Measurements from ENCODE around the gene PSG3.
"Not testable (repeated sequence)": the region's sequence is repeated elsewhere in the genome, so short reads cannot be mapped to it uniquely, and the experiment has no call there.

PSG3 gene

DNA sequence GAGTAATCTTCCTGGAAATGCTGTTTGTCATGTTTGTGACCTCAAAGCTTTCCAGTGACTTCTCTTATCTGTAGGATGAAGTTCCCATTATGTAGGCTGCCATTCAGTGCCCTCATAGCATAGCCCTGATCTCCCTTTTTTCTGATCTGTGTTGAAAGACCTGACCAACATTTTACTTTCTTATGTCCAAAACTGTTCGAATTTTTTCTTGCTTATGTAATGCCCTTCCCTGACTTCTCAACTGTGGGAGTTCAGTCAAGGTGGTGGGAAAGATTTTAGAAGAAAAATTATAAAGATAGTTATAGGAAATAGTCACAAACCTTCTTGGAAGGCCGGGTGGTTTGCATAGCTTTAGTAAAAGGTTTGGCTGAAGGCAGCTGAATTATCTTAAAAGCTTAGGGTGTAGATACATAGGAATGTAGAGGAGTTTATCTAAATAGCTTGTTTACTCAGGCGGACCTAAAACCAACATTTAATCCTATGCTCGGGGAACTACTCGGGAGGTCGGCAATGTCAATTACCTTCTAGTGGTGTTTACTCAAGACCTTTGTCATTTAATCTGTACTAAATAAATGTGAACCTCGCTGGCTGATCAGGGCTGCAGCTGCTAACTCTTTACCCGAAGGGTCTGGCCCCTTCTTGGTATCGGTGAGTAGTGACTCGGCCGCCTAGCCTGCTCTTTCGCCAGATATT lies 44.3 kb downstream of the PSG3 start:
- DNase-seq (ENCODE audit: low read depth) = no peak

DNA sequence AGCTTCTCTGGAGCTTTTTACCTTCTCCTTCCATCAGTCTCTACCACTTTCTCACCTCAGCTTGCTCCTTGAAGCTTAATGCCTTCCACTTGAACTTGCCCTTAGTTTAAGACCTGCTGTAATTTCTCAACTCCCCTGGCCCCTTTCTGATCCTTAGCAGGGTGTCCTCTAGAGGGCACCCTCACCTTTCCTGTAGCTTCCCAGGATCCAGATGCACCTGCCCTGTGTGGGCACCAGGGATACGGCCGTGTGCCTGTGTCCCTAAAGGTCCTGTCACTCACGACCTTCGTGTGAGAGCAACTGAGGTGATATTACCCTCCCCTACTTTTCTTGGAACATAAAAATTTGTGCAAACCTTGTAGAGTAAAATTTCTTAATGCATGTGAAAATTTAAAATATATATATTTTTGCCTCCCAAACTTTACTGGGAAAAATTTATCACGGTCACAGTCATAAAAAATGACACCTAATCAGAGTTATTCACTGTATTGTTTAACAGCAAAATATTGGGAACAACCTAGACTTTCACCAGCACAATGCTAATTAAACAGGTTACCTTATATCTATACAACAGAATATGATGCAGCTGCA lies 46.4 kb downstream of the PSG3 start:
- no peak for DNase-seq (ENCODE audit: low read depth)

DNA sequence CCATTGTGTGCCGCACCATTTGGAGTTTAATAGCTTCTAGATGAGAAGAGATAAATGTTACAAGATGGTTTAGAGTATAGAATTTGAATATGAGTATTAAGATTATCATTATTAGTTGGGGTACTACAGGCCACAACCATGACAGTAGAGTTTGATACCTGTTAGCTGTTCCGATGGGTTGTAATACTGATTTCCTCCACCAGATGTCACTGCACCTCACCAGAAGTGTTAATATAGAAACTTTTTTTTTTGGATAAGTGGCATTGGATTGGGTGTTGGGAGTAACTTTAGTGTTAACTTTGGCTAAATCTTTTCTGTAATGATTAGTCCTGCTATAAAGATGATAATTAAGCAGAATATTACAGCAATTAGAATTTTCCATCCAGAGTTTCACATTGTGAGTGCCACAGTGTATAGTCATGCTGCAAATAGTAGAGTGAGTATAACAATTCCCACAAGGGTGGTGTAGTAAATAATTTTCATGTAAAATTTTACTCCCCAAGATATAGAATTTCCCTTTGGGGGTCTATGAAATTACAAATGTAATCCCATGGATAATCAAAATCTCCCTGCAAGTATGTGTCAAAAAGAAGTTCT lies 56.3 kb downstream of the PSG3 start:
- no peak for DNase-seq (ENCODE audit: low read depth)

DNA sequence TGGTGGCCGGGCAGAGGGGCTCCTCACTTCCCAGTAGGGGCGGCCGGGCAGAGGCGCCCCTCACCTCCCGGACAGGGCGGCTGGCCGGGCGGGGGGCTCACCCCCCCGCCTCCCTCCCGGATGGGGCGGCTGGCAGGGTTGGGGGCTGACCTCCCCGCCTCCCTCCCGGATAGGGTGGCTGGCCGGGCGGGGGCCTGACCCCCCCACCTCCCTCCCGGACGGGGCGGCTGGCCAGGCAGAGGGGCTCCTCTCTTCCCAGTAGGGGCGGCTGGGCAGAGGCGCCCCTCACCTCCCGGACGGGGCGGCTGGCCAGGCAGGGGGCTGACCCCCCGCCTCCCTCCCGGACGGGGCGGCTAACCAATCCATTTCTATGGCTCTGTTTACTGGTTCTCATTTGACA lies 64.0 kb downstream of the PSG3 start:
- not testable (repeated sequence) for DNase-seq (ENCODE audit: low read depth)

DNA sequence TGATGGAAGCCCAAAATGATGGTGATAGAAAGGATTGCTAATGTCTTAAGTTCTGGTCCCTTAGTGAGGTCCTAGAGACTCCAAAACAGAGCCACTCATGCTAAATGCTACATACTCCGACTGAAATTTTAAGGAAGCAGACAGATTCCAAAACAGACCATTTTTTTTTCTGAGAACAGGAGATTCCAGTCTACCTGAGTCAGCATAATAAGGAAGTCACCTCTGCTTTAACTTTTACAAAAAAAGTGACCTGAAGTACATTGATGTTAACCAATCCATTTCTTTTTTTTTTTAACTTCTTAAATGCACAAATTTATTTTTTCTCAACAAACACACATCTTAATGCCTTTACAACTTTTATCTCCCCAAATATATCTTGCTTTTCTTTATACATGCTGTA lies 65.7 kb downstream of the PSG3 start:
- not testable (repeated sequence) for DNase-seq (ENCODE audit: low read depth)

All from activated T-helper 1 cell treated with Interleukin-2 at 50 U/mL for 16 hours (primary cell).